Endothelial cell of umbilical vein (primary cell): Measurements from ENCODE around the gene SLC25A29. TPM values are rescaled to one million over a fixed set of nuclear protein-coding genes. Genes with fewer than 3 reads are reported as not detected.

ENCODE experiments used
- BruUV-seq: library from RNA; stranded (reverse); fragments of 400-500 nt; replicated peaks from 2 replicates; lab custom pipeline; 2021; lab: Mats Ljungman, UMichigan
- CTCF ChIA-PET: fragments of 300-600, 350-600 bp; sonication (Branson Sonifier 250); formaldehyde crosslinking; loops from one replicate; lab custom pipeline; 2021; ENCODE audit warnings: antibody characterized with exemption, inconsistent platforms; lab: Charles Lee
- POLR2A ChIA-PET: fragments of 300-600, 350-600 bp; sonication (Branson Sonifier 250); formaldehyde crosslinking; loops from one replicate; lab custom pipeline; 2021; ENCODE audit warnings: antibody characterized with exemption, inconsistent platforms; lab: Charles Lee
- DNase-seq: peaks from one replicate; pipeline ENCODE4 v3.0.0-alpha.2; 2011; ENCODE audit warnings: low read depth, low spot score
- FAIRE-seq: peaks from 2 replicates; lab custom pipeline; 2011; peaks lifted over from hg19 to GRCh38; lab: Jason Lieb, UNC
- H2AFZ ChIP-seq: 2 replicates; pipeline ENCODE4 v1.6.0; 2012; ENCODE audit warnings: low read depth, low read length, control low read depth, inconsistent platforms
- H3K27ac ChIP-seq: 2 replicates; pipeline ENCODE4 v1.5.1; 2011; ENCODE audit warnings: low read depth, mild to moderate bottlenecking, control low read depth, low read length, moderate library complexity; ENCODE audit not compliant: insufficient read depth
- H3K27me3 ChIP-seq, 2 experiments: 2 replicates each; pipeline versions ENCODE4 v1.6.0 to v1.6.1; 2011; ENCODE audit warnings: low read length in 2 of 2, mixed read lengths in 1 of 2; ENCODE audit not compliant: control insufficient read depth in 2 of 2, insufficient read depth in 2 of 2
- H3K36me3 ChIP-seq, 2 experiments: 2 replicates in 1 of 2; 3 replicates in 1 of 2; pipeline ENCODE4 v1.5.1; 2011; ENCODE audit warnings: low read length in 2 of 2, mild to moderate bottlenecking in 1 of 2, moderate library complexity in 1 of 2; ENCODE audit not compliant: control insufficient read depth in 2 of 2, insufficient read depth in 2 of 2; ENCODE audit errors: extremely low read depth in 1 of 2
- H3K4me1 ChIP-seq: 3 replicates; pipeline ENCODE4 v1.5.1; 2011; ENCODE audit warnings: mild to moderate bottlenecking, low read length; ENCODE audit not compliant: control insufficient read depth, insufficient read depth; ENCODE audit errors: extremely low read depth
- H3K4me2 ChIP-seq: 2 replicates; pipeline ENCODE4 v1.6.1; 2011; ENCODE audit warnings: low read length, control low read depth, mixed read lengths; ENCODE audit not compliant: insufficient read depth
- H3K4me3 ChIP-seq, 3 experiments: fragments of 200-600 bp in 1 of 3; sonication (generic), shearing (Covaris generic) in 1 of 3; replicated peaks in 1 of 3; 2 replicates each; pipeline ENCODE4 v1.5.1; 2011 to 2016; ENCODE audit warnings: control low read depth in 3 of 3, low read length in 3 of 3, mild to moderate bottlenecking in 2 of 3, inconsistent platforms in 1 of 3, low read depth in 1 of 3, moderate library complexity in 1 of 3; ENCODE audit not compliant: insufficient read depth in 1 of 3
- H3K79me2 ChIP-seq: 2 replicates; pipeline ENCODE4 v1.6.0; 2012; ENCODE audit warnings: low read length, inconsistent platforms; ENCODE audit not compliant: control insufficient read depth, insufficient read depth
- H3K9ac ChIP-seq: replicated peaks from 2 replicates; pipeline ENCODE3; 2011; ENCODE audit warnings: low read length, control low read depth; ENCODE audit not compliant: insufficient read depth; ENCODE audit errors: extremely low read depth
- H3K9me1 ChIP-seq: replicated peaks from 3 replicates; pipeline ENCODE4 v1.6.0; 2011; ENCODE audit warnings: mild to moderate bottlenecking, low read length; ENCODE audit not compliant: control insufficient read depth, insufficient read depth; ENCODE audit errors: extremely low read depth
- H3K9me3 ChIP-seq: replicated peaks from 2 replicates; pipeline ENCODE4 v1.5.1; 2012; ENCODE audit warnings: low read length, inconsistent platforms; ENCODE audit not compliant: control insufficient read depth, insufficient read depth
- H4K20me1 ChIP-seq: replicated peaks from 2 replicates; pipeline ENCODE3; 2011; ENCODE audit warnings: mild to moderate bottlenecking, low read length; ENCODE audit not compliant: control insufficient read depth, insufficient read depth; ENCODE audit errors: extremely low read depth
- CTCF ChIP-seq, 2 donors: IDR thresholded peaks; 1 replicate in 1 of 2; 2 replicates in 1 of 2; pipeline ENCODE4 v1.5.1; 2011; ENCODE audit warnings: low read length in 2 of 2, mild to moderate bottlenecking in 2 of 2, moderate library complexity in 2 of 2, control low read depth in 1 of 2, inconsistent platforms in 1 of 2, low read depth in 1 of 2; ENCODE audit not compliant: insufficient read depth in 1 of 2; ENCODE audit errors: extremely low read depth in 1 of 2
- EZH2 ChIP-seq: IDR thresholded peaks from 2 replicates; pipeline ENCODE4 v1.6.1; 2012; ENCODE audit warnings: borderline replicate concordance, low read depth, mild to moderate bottlenecking, moderate library complexity, low read length, inconsistent platforms; ENCODE audit not compliant: severe bottlenecking
- FOS ChIP-seq: IDR thresholded peaks from 2 replicates; pipeline ENCODE4 v1.6.1; 2011; ENCODE audit warnings: mild to moderate bottlenecking, low read length, moderate library complexity, borderline replicate concordance; ENCODE audit not compliant: insufficient read depth
- GATA2 ChIP-seq: IDR thresholded peaks from 2 replicates; pipeline ENCODE4 v1.7.0; 2011; ENCODE audit warnings: low read depth, mild to moderate bottlenecking, moderate library complexity, mixed read lengths, low read length; ENCODE audit not compliant: insufficient read length, insufficient read depth
- JUN ChIP-seq: IDR thresholded peaks from 2 replicates; pipeline ENCODE4 v1.6.1; 2011; ENCODE audit warnings: borderline replicate concordance, low read depth; ENCODE audit not compliant: insufficient read length, insufficient read depth
- MAX ChIP-seq: IDR thresholded peaks from 2 replicates; pipeline ENCODE4 v1.6.1; 2011; ENCODE audit not compliant: insufficient read depth, insufficient read length
- MYC ChIP-seq: IDR thresholded peaks from one replicate; pipeline ENCODE4 v1.6.1; 2011; ENCODE audit warnings: mild to moderate bottlenecking, low read depth, low read length
- POLR2A ChIP-seq: IDR thresholded peaks from 2 replicates; pipeline ENCODE4 v1.6.1; 2012; ENCODE audit warnings: low read depth, mild to moderate bottlenecking, control low read depth, low read length
- POLR2AphosphoS5 ChIP-seq: IDR thresholded peaks from 2 replicates; pipeline ENCODE4 v1.6.1; 2012; ENCODE audit warnings: low read depth, mild to moderate bottlenecking, control low read depth, low read length, moderate library complexity; ENCODE audit not compliant: insufficient read depth
- dilution Hi-C: fragments of 300-500 bp; cut with MboI; formaldehyde crosslinking; loops from one replicate; pipeline ENCODE4 v1.15.0; 2019; ENCODE audit warnings: low sequenced_read_pairs; ENCODE audit not compliant: extremely low pct_ligation_motif_present
- intact Hi-C: fragments of 100-400 bp; cut with micrococcal nuclease; formaldehyde crosslinking; loops from one replicate; pipeline ENCODE4 v1.10.0; 2022
- polyA plus RNA-seq, 4 experiments: library from polyadenylated mRNA; depleted of rRNA in 3 of 4; stranded (reverse) in 3 of 4; unstranded in 1 of 4; fragments of >200 nt; gene quantifications; 2 replicates each; pipeline versions ENCODE4 v1.2.1 to v1.2.3, GENCODE V29; 2011 to 2012; ENCODE audit warnings: missing spikeins in 1 of 4
- total RNA-seq: library from RNA; stranded (reverse); gene quantifications from 2 replicates; pipeline ENCODE4 v1.2.3, GENCODE V29; 2021

Gene SLC25A29
- total and polyA plus RNA-seq, 2 donors (not counting 3 experiments of a cell fraction or from before 2014, with no cell fraction given): 132 to 154 TPM

- no peak overlapping the region for H3K4me3 ChIP-seq
- POLR2A ChIA-PET: no interaction called here
- H4K20me1 ChIP-seq: no peaks in the 10 kb centered on the region
- no peak overlapping the region for H3K4me2 ChIP-seq
- peaks cover 0 to 16% of the 10 kb centered on the region in 2 experiments for H3K36me3 ChIP-seq
- peaks cover 2% of the 10 kb centered on the region for H3K4me1 ChIP-seq
- BruUV-seq: no TSS peak
- no peaks in the 10 kb centered on the region for H3K27me3 ChIP-seq
- dilution Hi-C loops: no loop called here
- H2AFZ ChIP-seq: no peak overlapping the region
- intact Hi-C loops: no loop called here
- no peak for TF ChIP-seq POLR2A
- TF ChIP-seq EZH2: no peak
- TF ChIP-seq FOS: no peak
- TF ChIP-seq JUN: no peak
- TF ChIP-seq CTCF (IDR thresholded peaks at IDR 0.05; ENCODE audit: extremely low read depth in 1 of 2, insufficient read depth in 1 of 2, low read depth in 1 of 2, low read length in 2 of 2): no peak
- TF ChIP-seq POLR2AphosphoS5: no peak
- no peak for TF ChIP-seq GATA2
- no peak for TF ChIP-seq MYC
- no peak for TF ChIP-seq MAX
- H3K9ac ChIP-seq: no peak overlapping the region
- FAIRE-seq (no peak), DNase-seq (no peak)
- no peaks in the 10 kb centered on the region for H3K9me3 ChIP-seq
- H3K79me2 ChIP-seq: peaks cover 2% of the 10 kb centered on the region
- H3K9me1 ChIP-seq: no peaks in the 10 kb centered on the region
- H3K27ac ChIP-seq: no peak overlapping the region
- CTCF ChIA-PET: interaction anchor here (0.9 to 3.8 kb wide), 3 partner anchors 10 to 99 kb away, joined by 3 to 28 read pairs (median 5); no protein-coding TSS in a partner anchor
These were observed 19.6 kb downstream of the SLC25A29 start for GRCh38 chr14:100286484-100287191.
